ENCODE measurements around the gene CYP2C18.
"Not testable (repeated sequence)": the region's sequence is repeated elsewhere in the genome, so short reads cannot be mapped to it uniquely, and the experiment has no call there.

CYP2C18 gene

DNA sequence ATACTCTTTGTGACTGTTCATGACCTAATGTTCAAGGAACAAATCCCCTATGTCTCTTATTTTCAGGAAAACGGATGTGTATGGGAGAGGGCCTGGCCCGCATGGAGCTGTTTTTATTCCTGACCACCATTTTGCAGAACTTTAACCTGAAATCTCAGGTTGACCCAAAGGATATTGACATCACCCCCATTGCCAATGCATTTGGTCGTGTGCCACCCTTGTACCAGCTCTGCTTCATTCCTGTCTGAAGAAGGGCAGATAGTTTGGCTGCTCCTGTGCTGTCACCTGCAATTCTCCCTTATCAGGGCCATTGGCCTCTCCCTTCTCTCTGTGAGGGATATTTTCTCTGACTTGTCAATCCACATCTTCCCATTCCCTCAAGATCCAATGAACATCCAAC, 51.7 kb downstream of the CYP2C18 start:
- H3K4me3 ChIP-seq (ENCODE audit: low read depth, low read length), result no peak overlapping the region
- no peak for DNase-seq (ENCODE audit: low read depth)

DNA sequence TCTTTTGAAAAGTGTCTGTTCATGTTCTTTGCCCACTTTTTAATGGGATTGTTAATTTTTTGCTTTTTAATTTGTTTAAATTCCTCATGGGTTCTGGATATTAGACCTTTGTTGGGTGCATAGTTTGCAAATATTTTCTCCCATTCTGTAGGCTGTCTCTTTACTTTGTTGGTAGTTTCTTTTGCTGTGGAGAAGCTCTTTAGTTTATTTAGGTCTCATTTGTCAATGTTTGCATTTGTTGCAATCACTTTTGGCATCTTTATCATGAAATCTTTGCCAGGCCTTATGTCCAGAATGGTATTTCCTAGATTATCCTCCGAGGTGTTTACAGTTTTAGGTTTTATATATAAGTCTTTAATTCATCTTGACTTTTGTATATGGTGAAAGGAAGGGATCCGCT, 55.1 kb downstream of the CYP2C18 start:
- DNase-seq (ENCODE audit: low read depth), result no peak

DNA sequence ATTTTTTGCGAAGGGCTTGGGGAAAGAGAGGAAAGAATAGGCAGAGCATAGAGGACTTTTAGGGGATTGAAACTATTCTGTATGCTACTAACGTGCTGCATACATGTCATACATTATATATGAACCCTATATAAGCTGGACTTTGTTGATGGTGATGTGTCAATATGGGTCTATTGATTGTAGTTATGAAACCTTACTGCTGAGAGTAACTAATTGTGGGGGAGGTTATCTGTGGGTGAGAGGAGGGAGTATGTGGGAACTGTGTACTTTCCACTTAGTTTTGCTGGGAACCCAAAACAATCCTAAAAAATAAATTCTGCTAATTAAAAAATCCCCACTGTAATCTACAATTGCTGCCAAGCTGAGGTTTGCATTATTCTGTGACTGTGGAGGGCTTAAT, 63.6 kb downstream of the CYP2C18 start:
- DNase-seq (ENCODE audit: low read depth), result no peak
- H3K4me3 ChIP-seq (ENCODE audit: low read depth, low read length), result no peak overlapping the region

More for the DNA sequence above, 55.1 kb downstream of the CYP2C18 start:
- H3K4me3 ChIP-seq (ENCODE audit: low read depth, low read length), result no peak overlapping the region

DNA sequence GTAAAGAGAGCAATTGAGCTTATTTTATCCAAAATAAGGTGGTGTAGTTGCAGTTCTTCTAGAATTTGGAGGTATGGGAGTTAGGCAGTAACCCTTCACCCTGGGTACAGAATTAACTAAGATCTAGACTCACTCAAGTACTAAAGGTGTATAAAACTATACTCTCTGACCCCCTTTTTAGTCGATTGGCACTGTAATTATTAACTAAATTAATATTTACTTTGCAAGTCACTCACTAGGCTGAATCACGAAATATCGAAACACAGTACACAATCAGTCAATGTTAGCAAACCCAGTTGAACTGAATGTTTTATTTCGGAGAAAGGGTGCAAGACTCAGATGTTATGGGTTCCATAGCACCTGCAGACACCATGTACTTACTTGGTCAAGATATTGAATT, 64.3 kb downstream of the CYP2C18 start:
- DNase-seq (ENCODE audit: low read depth), result no peak

DNA sequence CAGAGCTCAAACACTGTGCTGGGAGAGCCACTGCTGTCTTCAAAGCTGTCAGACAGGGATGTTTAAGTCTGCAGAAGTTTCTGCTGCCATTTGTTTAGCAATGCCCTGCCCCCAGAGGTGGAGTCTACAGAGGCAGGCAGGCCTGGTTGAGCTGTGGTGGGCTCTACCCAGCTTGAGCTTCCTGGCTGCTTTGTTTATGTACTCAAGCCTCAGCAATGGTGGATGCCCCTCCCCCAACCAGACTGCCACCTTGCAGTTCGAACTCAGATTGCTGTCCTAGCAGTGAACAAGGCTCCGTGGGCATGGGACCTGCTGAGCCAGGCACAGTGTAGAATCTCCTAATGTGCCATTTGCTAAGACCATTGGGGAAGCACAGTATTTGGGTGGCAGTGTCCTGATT, 74.4 kb downstream of the CYP2C18 start:
- H3K4me3 ChIP-seq (ENCODE audit: low read depth, low read length), result no peak overlapping the region
- DNase-seq (ENCODE audit: low read depth), result no peak

More for the DNA sequence above, 64.3 kb downstream of the CYP2C18 start:
- H3K4me3 ChIP-seq (ENCODE audit: low read depth, low read length), result no peak overlapping the region

DNA sequence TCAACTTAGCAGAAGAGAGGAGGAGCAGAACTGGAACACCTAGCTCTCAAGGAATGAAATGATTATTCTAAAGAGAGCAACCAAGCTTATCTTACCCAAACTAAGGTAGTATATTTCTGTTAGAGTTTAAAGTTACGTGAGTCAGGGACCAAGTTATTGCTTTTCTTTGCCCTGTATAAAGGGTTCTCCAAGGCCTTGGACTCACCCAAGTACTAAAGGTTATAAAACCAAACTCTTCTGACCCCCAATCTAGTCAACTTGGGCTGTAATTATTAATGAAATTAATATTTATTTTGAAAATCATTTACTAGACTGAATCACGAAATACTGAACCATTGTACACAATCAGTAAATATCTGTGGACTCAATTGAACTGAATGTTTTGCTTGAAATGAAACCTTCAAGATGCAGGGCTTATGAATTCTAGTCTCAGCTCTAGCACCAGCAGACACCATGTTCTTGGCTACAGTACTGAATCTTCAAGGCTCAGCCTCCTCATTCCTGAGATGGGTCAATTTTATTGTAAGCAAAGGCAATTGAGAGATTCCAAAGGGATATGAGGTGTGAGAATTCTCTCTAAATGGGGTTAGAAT, 77.2 kb downstream of the CYP2C18 start:
- H3K4me3 ChIP-seq (ENCODE audit: low read depth, low read length), result no peak overlapping the region
- DNase-seq (ENCODE audit: low read depth), result no peak

DNA sequence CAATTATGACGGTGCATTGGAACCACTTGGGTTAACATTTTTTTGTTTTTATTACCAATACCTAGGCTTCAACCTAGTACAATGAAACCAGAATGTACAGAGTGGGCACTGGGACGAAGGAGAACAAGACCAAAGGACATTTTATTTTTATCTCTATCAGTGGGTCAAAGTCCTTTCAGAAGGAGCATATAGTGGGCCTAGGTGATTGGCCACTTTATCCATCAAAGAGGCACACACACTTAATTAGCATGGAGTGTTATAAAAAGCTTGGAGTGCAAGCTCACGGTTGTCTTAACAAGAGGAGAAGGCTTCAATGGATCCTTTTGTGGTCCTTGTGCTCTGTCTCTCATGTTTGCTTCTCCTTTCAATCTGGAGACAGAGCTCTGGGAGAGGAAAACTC, 78.9 kb downstream of the CYP2C18 start, which contains the start of gene CYP2C19:
TSS of gene CYP2C19 (plus strand) at position 289 of the 400 bp plus-strand sequence. CDS start at position 314, 25 bp downstream.
- DNase-seq (ENCODE audit: low read depth), result no peak
- no peak within 1 kb of the TSS for H3K4me3 ChIP-seq (ENCODE audit: low read depth, low read length)

DNA sequence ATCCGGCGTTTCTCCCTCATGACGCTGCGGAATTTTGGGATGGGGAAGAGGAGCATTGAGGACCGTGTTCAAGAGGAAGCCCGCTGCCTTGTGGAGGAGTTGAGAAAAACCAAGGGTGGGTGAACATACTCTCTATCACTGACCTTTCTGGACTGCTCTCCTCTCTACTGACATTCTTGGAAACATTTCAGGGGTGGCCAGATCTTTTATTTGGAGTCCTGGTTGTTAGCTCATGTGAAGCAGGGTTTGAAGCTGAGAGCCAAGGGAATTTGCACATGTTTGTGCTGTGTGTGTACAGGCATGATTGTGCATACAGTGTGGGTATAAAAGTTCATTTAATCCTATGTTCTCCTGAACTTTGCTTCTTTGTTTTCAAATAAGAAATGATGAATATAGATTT, 91.9 kb downstream of the CYP2C18 start:
- not testable (repeated sequence) for H3K4me3 ChIP-seq (ENCODE audit: low read depth, low read length); DNase-seq (ENCODE audit: low read depth)

DNA sequence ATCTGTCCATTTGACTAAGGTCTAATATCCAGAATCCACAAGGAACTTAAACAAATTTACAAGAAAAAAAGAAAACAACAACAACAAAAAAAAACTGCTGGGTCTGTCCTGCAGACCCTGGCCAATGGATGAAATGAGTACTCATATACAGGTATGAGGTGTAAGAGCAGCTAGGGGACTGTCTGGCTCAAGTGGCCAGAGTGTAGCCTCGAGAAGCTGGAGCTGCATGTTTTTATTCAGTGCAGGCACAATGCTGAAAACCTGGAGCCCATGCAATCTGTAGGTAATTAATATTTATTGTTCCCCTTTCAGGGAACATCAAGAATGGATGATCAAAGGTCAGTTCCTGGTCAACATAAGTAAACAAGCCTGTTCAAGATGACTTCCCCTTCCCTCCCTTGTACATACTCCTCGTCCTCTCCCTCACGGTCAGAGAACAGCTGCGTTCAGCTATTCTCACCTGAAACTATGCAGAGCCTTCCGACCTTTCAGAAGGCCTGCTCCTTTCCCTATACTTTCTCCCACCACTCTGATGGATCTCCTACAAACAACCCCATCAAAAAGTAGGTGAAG, 94.4 kb downstream of the CYP2C18 start:
- no peak for DNase-seq (ENCODE audit: low read depth)
- H3K4me3 ChIP-seq (ENCODE audit: low read depth, low read length), result no peak overlapping the region

DNA sequence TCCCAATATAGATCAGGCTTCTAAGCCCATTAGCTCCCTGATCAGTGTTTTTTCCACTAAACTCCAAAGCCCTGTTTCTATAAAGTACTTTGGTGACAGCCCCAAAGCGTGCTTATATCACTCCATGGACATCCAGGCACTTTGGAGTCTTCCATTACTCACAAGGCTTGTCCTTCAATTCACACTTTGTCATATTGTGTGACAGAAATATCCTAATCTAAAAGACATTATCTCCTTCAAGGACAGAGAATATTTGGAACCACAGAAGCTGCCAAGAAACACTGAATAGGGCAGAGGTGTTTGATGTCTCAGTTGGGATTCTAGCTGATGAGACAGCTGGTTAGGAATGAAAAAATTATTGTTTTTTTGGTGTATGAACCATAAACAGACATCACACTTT, 97.3 kb downstream of the CYP2C18 start:
- H3K4me3 ChIP-seq (ENCODE audit: low read depth, low read length), result no peak overlapping the region
- DNase-seq (ENCODE audit: low read depth), result no peak

DNA sequence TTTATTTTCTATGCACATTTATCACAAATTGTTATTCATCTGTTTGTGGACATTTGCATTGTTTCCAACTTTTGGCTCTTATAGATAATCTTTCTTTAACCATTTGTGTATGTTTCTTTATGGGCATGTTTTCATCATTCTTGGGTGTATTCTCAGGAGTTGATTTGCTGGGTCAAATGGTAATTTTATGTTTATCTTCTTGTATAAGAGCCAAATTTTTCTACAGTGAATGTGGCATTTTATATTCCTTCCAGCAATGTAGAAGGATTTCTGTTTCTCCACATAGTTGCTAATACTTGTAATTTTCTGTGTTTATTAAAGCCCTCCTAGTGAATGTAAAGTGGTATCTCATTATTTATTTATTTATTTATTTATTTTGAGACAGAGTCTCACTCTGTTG, 100.7 kb downstream of the CYP2C18 start:
- DNase-seq (ENCODE audit: low read depth), result no peak
- H3K4me3 ChIP-seq (ENCODE audit: low read depth, low read length), result no peak overlapping the region

DNA sequence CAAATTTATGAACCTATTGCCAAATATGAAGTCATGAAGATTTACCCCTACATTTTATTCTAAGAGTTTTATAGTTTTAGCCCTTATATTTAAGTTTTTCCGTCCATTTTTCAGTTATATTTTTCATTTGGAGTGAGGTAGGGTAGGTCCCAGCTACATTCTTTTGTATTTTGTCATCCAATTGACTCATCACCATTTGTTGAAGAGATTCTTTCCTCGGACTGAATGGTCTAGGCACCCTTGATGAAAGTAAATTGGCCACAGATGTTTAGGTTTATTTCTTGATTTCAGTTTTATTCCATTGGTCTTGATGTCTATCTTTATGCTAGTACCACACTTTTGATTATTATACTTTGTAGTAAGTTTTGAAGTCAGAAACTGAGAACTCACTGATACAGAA, 101.7 kb downstream of the CYP2C18 start:
- DNase-seq (ENCODE audit: low read depth), result no peak
- H3K4me3 ChIP-seq (ENCODE audit: low read depth, low read length), result no peak overlapping the region
